Left colon (tissue), 2 donors: ENCODE measurements around the gene INPP5A. TPM values are rescaled to one million over a fixed set of nuclear protein-coding genes. Genes with fewer than 3 reads are reported as not detected.

Experiments
- ATAC-seq: fragments of 200-7000 bp; cut with Tn5 transposase; one replicate; pipeline ENCODE4 v1.9.1; 2020; ENCODE audit warnings: mild to moderate bottlenecking, moderate library complexity
- DNase-seq, 2 donors: peaks; one replicate each; pipeline ENCODE4 v3.0.0-alpha.2; 2020
- intact Hi-C, 2 donors: fragments of 100-400 bp; cut with DNase I in 1 of 2; cut with micrococcal nuclease in 1 of 2; formaldehyde crosslinking; loops; one replicate each; pipeline versions ENCODE4 v1.11.2 to v1.14.0; 2022; cut with DNase I, micrococcal nuclease
- total RNA-seq, 2 donors: library from RNA; stranded (reverse); fragmentation: NEBNext Ultra II Directional; extraction: Animal tissue kit (Norgen Biotek cat#: 25700); gene quantifications; one replicate each; pipeline ENCODE4 v1.2.1, GENCODE V29; 2021
- donor health status: DM: no; HTN: no; CAD: no.
- donor health status: DM: yes; HTN: yes; CAD: no.

Gene INPP5A
- total RNA-seq, 2 donors from 2014 or later, result 35.6 to 42.2 TPM

- intact Hi-C loops, result no loop called here
- ATAC-seq (no peak), DNase-seq (no peak)
Measured at GRCh38 chr10:132583456-132583855, 45.9 kb downstream of the INPP5A start.

- intact Hi-C loops, result no loop called here
- no peak for DNase-seq
- ATAC-seq, result no peak
Measured at GRCh38 chr10:132584081-132584480, 46.5 kb downstream of the INPP5A start.

- ATAC-seq (no peak), DNase-seq (peak in 1 of 2 donors; percentile 32)
- intact Hi-C loops, result no loop called here
Measured at GRCh38 chr10:132585732-132586722, 48.4 kb downstream of the INPP5A start.

- intact Hi-C loops, result no loop called here
- ATAC-seq, result no peak
- no peak for DNase-seq
Measured at GRCh38 chr10:132586739-132587138, 49.2 kb downstream of the INPP5A start.

- DNase-seq, result no peak
- no peak for ATAC-seq
- intact Hi-C loops, result no loop called here
Measured at GRCh38 chr10:132587175-132587574, 49.6 kb downstream of the INPP5A start.

GRCh38 chr10:132588301-132589013 is 50.9 kb downstream of the INPP5A start:
- DNase-seq (no peak), ATAC-seq (no peak)
- intact Hi-C loops, result no loop called here

GRCh38 chr10:132589015-132589414 is 51.4 kb downstream of the INPP5A start:
- intact Hi-C loops, result no loop called here
- DNase-seq, result no peak
- ATAC-seq, result no peak

- intact Hi-C loops, result no loop called here
- DNase-seq, result no peak
- no peak for ATAC-seq
Measured at GRCh38 chr10:132589681-132590080, 52.1 kb downstream of the INPP5A start.

GRCh38 chr10:132590094-132590751 is 52.6 kb downstream of the INPP5A start:
- DNase-seq, result no peak
- no peak for ATAC-seq
- intact Hi-C loops, result no loop called here

GRCh38 chr10:132590752-132591121 is 53.1 kb downstream of the INPP5A start:
- DNase-seq (no peak), ATAC-seq (no peak)
- intact Hi-C loops, result no loop called here

GRCh38 chr10:132591166-132591971 is 53.8 kb downstream of the INPP5A start:
- DNase-seq, result peak; percentile 66 to 69
- ATAC-seq, result peak; percentile 65
- intact Hi-C loops, result no loop called here

GRCh38 chr10:132592790-132593383 is 55.3 kb downstream of the INPP5A start:
- DNase-seq (peak in 1 of 2 donors; percentile 64), ATAC-seq (peak; percentile 82)
- intact Hi-C loops, result no loop called here

- no peak for DNase-seq
- no peak for ATAC-seq
- intact Hi-C loops, result no loop called here
Measured at GRCh38 chr10:132593389-132593788, 55.8 kb downstream of the INPP5A start.

- DNase-seq, result no peak
- ATAC-seq, result no peak
- intact Hi-C loops, result no loop called here
Measured at GRCh38 chr10:132593900-132594876, 56.6 kb downstream of the INPP5A start.

- ATAC-seq (no peak), DNase-seq (no peak)
- intact Hi-C loops, result no loop called here
Measured at GRCh38 chr10:132595021-132595420, 57.4 kb downstream of the INPP5A start.

- intact Hi-C loops, result no loop called here
- ATAC-seq, result no peak
- DNase-seq, result no peak
Measured at GRCh38 chr10:132595854-132596253, 58.3 kb downstream of the INPP5A start.

- intact Hi-C loops, result no loop called here
- DNase-seq (no peak), ATAC-seq (no peak)
Measured at GRCh38 chr10:132596742-132597279, 59.2 kb downstream of the INPP5A start.
